Right ventricle myocardium inferior (tissue), 1 donor: Measurements from ENCODE around the gene BHLHA9. TPM values are rescaled to one million over a fixed set of nuclear protein-coding genes. Genes with fewer than 3 reads are reported as not detected.
A peak's percentile ranks its signal among the peaks of the same experiment; 100 is the strongest.
"Not testable (repeated sequence)": the region's sequence is repeated elsewhere in the genome, so short reads cannot be mapped to it uniquely, and the experiment has no call there.

Source experiments
- ATAC-seq: fragments of 200-7000 bp; cut with Tn5 transposase; one replicate; pipeline ENCODE4 v1.9.1; 2020; ENCODE audit warnings: mild to moderate bottlenecking, moderate library complexity
- DNase-seq: peaks from one replicate; pipeline ENCODE4 v3.0.0; 2021; ENCODE audit errors: missing footprints
- intact Hi-C: fragments of 100-400 bp; cut with DNase I; formaldehyde crosslinking; loops from one replicate; pipeline ENCODE4 v1.11.0; 2022
- total RNA-seq: library from RNA; stranded (reverse); fragmentation: NEBNext Ultra II Directional; extraction: Animal tissue kit (Norgen Biotek cat#: 25700); gene quantifications from one replicate; pipeline ENCODE4 v1.2.1, GENCODE V29; 2021
- donor health status: DM: no; HTN: yes; CAD: no; lungs with severe emphysema.

Gene BHLHA9
- total RNA-seq, 1 donor from 2014 or later: not detected

DNA sequence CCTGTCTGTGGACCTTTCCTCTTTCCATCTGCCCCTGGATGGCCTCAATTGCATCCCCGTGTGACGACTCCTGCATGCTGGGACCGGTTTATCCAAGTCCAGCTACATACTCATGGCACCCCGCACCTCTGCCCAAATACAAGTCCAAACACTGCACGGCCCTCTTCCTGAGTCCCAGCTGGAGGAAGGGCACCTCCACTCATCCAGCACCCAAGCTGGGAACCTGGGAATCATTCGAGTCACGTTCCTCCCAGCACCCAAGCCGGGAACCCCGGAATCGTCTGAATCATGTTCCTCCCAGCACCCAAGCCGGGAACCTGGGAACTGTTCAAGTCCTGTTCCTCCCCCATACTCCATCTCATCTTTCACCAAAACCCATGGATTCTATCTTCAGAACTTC lies 19.5 kb downstream of the BHLHA9 start:
- intact Hi-C loops: no loop called here
- DNase-seq (no peak), ATAC-seq (no peak)

DNA sequence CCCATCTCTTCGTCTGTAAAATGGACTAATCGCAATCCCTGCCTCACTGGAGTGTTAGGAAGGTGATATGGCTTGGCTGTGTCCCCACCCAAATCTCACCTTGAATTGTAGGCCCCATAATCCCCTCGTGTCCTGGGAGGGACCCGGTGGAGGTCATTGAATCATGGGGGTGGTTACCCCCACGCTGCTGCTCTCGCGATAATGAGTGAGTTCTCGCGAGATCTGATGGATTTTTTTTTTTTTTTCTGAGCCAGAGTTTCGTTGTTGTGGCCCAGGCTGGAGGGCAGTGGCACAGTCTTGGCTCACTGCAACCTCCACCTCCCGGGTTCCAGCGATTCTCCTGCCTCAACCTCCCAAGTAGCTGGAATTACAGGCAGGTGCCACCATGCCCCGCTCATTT lies 20.4 kb downstream of the BHLHA9 start:
- DNase-seq (no peak), ATAC-seq (no peak)
- intact Hi-C loops: no loop called here

DNA sequence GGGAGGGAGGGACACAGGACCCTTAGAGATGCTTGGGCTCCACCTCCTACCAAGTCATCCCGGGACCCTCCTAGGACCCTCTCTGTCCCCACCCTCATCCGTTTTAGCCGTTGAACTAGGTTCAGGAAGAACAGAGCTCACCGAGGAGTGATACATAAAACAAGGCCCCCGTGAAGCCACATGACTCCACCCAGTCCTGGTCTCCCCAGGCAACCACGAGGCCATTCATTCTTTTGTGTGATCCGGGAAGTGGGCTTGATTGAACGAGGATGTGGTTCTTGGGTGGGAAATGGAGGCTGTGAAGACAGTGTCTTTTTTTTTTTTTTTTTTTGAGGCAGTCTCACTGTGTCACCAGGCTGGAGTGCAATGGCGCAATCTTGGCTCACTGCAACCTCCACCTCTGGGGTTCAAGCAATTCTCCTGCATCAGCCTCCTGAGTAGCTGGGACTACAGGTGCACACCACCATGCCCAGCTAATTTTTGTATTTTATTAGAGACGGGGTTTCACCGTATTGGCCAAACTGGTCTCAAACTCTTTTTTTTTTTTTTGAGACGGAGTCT lies 24.0 kb downstream of the BHLHA9 start:
- no peak for ATAC-seq
- intact Hi-C loops: no loop called here

DNA sequence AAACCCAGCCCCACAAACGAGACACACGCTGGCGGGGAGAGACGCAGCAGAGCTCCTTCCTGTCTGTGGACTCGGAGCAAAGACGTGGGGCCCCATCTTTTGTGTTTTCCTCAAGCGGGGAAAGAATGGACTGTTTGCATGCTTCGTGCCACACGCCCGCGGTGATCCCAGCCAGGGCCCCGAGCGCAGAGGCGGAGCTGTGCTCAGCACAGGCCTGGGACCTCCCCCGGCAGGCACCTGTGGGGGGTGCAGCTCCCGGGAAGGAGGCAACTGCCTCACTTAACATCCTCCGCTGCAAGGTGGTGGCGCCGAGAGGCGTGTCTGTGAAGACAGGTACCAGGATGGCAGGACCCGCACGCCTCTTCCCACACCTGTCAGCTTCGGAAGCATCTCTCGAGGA lies 28.4 kb downstream of the BHLHA9 start:
- intact Hi-C loops: no loop called here

More for the DNA sequence above, 24.0 kb downstream of the BHLHA9 start:
- no peak for DNase-seq

DNA sequence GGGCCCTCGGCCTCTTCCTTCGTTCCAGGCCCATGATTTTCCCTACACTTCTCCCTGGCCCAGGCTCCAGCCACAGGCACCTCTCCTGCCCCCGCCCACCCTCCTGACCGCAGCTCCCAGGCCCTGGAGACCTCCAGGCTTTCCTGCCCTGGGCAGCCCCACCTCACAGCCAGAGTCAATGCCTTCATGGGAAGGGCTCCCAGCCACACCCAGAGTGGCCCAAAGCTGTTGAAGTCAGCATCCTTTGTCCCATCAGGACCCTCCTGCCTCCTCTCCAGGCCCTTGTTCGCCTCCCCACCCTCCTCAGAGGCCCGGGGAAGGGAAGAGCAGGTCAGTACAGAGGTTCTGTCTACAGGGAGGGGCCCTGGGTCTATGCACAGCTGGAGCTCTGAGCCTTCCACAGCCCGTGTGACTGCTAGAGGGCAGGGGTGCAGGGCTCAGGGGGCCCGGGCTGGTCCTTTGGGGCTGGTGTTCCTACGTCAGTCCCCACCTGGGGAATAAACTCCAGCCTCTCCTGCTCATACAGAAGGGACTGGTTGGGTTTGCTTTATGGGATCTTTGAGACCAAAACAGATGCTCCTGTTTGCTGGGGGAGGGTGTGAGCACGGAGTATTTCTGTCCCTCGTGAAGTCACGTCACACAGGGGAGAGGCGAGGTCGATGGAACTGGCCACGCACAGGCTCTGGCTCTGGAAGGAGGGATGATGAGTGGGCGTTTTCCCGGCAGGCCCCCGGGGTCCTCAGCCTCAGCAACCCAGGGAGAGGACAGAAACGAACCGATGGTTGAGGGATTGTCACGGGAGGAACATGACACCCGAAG lies 29.5 kb downstream of the BHLHA9 start:
- DNase-seq (no peak), ATAC-seq (peak; percentile 44)
- intact Hi-C loops: no loop called here

More for the DNA sequence above, 28.4 kb downstream of the BHLHA9 start:
- DNase-seq: no peak
- no peak for ATAC-seq

DNA sequence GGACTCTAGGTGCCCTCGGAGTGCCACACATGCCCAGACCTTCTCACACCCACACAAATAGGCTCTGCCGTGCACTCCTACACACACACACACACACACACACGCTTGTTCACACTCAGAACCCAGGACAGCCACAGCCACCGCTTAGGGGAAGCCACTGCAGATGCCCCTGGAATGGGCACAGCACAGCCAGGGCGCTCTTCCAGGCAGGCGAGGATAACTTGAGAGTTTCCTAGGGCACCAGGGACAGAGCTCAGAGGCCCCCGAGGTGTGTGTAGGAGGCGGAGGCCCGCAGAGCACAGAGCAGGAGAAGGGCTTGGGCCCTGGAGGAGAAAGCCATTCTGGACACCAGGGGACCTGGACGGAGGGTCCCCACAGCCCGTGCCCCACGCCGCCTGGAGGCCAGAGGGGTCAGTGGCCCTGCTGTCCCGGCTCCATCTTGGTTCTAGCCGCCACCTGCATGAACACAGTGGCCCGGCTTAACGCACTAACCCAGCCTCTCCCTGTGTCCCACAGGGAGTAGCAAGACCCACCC lies 30.2 kb downstream of the BHLHA9 start:
- ATAC-seq: no peak
- no peak for DNase-seq
- intact Hi-C loops: no loop called here

DNA sequence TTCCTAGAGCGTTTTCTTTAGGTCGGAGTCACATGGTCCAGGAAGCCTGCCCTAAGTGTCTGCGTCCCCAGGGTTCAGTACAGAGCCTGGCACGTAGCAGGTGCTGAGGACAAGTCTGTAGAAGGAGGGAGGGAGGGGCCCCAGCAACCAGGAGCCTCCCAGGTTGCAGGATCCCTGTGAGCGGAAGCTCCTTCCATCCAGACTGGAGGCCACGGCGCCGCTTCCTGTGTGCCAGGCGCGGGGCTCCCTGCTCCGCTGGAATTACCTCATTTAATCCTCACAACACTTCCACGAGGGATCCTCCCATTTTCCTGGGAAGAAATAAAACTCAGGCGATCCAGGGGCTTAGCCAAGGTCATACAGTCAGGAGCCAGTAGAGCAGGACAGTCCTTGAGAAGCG lies 31.3 kb downstream of the BHLHA9 start:
- no peak for DNase-seq
- no peak for ATAC-seq
- intact Hi-C loops: no loop called here

DNA sequence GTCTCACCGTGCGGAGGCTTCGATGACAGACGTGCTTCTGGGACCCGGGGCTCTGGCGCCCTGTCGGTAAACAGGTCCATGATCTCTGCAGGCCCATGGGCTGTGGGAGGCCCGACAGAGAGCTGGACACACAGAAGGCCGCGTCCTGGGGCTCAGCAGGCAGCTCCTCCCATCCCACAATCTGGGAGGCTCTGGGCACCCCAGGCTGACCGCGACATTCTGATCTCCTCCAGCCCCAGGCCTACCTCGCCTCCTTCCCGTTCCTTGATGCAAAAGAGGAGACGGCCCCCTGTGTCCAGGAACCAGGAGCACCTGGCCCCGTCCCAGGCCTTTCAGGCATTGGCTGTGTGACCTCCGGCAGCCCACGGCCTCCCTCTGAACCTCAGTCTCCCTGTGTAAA lies 32.5 kb downstream of the BHLHA9 start:
- intact Hi-C loops: no loop called here
- DNase-seq (no peak), ATAC-seq (no peak)

DNA sequence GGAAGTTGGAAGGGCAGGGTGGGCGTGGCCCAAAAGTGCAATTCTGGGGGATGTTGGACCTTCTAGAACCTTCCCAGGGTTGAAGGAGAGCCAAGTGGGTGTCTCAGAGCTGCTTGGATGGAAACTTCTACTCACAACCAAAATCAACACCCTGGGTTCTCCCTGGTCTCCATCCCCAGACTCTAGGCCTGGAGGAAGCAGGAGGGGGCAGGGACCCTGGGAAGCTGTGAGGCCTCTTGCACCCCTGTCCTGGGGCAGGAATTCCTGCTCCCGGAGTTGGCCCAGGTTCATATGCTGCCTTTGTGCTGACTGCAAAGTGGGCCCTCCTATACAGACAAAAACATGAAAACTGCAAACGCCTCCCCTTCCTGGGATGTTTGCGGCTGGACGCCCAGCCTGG lies 34.3 kb downstream of the BHLHA9 start:
- DNase-seq: no peak
- intact Hi-C loops: no loop called here
- no peak for ATAC-seq

DNA sequence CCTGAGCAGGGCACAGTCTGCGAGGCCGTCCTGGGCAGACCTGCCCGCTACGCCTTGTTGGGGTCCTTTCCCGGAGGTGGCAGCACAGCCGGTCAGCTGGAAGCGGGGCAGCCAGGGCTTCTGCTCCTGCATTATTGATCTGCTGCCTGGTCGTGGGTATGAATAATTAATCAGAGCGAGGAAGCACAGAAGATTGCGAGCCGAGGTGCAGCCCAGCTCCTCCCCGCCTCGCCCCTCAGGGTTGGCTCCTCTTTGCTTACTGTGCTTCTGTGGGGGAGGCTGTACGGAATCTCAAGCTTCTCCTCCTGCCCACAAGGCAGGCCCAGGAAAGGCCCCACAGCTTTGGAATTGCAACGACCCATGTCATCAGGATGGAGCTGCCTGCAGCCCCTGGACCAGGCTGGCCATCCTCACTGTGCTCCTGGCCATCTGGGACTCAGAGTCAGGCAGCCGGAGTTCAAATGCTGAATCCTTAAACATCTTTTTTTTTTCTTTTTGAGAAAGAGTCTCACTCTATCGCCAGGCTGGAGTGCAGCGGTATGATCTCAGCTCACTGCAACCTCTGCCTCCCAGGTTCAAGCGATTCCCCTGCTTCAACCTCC lies 34.8 kb downstream of the BHLHA9 start:
- ATAC-seq (no peak), DNase-seq (no peak)
- intact Hi-C loops: no loop called here

DNA sequence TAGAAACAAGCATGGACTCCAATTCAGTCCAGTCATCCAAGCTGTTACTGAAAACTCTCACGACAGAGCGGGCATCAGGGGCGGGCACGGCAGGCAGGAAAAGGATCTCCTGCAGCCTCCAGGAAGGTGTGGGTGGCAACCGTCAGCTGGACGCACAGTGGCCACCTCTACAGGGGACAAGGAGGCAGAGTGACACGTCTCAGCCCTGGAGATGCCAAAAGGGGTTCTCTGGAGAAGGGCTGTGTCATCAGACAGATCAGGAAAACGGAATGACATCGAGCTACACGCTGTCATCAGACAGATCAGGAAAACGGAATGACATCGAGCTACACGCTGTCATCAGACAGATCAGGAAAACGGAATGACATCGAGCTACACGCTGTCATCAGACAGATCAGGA lies 37.6 kb downstream of the BHLHA9 start:
- intact Hi-C loops, ATAC-seq, DNase-seq: not testable (repeated sequence)

DNA sequence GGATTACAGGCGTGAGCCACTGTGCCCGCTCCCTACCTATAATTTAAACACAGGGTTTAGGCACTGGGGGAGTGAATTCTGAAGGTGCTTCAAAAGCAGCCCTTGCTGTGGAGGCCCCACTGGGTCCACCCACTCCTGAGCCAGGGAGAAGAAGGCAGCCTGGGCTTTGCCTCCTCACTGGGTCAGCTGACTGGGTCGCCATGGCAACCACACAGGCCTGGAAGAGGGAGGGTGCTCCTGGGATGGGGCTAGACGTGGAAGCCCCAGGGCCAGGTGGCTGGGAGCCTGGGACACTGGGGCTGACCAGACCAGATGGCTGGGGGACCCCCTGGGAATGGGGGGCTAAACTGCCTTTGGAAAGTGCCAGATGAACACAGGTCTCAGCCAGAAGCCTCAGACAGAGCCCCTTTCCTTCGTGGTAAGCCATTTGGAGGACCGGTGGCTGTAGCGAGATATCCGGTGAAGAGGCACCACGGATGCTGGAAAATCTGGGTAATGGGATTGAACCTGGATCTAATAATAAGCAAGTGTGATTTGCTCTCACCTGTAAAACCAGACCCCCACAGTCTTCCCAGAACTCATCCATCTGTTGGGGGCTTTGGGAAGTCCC lies 42.1 kb downstream of the BHLHA9 start:
- intact Hi-C loops: no loop called here
- ATAC-seq (no peak), DNase-seq (no peak)

DNA sequence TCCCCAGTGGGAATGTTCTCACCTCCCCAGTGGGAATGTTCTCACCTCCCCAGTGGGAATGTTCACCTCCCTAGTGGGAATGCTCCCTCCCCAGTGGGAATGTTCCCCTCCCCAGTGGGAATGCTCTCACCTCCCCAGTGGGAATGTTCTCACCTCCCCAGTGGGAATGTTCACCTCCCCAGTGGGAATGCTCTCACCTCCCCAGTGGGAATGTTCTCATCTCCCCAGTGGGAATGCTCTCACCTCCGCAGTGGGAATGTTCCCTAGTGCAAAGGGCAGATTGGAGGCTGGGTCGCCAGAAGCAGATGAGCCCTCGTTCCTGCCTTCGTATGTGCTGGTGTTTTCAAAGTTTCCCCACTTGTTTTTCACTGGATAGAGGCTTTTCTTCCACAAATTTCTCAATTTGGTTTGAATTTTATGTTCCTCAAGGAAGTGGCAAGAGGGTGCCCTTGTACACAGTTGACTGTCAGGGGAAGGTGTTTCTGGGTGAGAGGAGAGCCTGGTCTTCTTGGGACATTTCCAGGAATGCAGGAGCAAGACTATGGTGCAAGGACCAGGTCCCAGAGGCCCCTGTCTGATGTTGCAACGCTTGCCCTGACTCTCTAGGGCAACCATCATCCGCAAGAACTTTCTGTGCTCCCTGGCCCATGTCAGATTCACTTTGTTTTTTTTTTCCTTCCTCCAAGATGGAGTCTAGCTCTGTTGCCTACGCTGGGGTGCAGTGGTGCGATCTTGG lies 43.2 kb downstream of the BHLHA9 start:
- intact Hi-C loops: no loop called here
- ATAC-seq: no peak

DNA sequence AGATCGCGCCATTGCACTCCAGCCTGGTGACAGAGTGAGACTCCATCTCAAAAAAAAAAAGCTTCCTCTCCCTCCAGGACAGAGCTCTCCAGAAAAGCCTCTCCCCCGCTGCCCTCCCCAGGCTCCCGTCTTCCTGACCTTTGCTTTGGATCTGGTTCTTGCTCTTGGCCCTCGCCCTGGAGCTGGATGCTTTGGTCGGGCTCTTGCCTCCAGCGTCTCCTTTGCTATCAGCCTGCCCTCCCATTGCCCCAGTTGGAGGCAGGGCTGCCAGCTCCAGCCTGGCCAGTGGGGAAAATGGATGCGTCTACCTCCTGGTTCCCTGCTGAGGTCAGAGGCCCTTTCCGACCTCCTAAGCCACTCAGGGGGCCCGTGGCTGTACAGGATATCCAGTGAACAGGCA lies 45.2 kb downstream of the BHLHA9 start:
- intact Hi-C loops: no loop called here
- ATAC-seq (peak; percentile 79), DNase-seq (no peak)

More for the DNA sequence above, 43.2 kb downstream of the BHLHA9 start:
- no peak for DNase-seq

DNA sequence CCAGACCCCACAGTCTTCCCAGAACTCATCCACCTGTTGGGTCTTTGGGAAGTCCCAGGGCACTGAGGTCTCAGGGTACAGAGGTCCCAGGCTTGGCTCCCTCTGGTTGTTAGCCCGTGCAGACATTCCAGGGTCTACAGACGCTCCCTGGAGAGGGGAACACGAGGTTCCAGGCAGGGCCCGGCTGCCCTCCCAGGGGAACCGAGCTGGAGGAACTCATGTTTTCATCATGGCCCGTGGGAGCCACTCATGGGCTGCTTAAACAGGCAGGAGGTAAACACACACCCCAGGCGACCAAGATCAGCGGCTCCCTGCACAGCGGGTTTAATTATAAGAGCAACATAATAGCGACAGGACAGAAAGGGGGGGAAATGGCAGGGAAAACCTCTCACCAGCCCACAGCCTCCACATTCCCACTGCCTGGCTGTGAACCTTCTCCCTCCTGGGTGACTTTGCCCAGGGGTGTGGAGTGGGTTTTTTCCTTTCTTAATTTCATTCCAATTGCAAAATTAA lies 45.7 kb downstream of the BHLHA9 start:
- peak; percentile 82 for DNase-seq
- ATAC-seq: peak; percentile 50
- intact Hi-C loops: no loop called here
